Fibroblast of lung (primary cell): Measurements from ENCODE around the gene DOK5. TPM values are rescaled to one million over a fixed set of nuclear protein-coding genes. Genes with fewer than 3 reads are reported as not detected.
A peak's percentile ranks its signal among the peaks of the same experiment; 100 is the strongest.

Experiments used
- DNase-seq, 2 donors: peaks; one replicate each; pipeline versions ENCODE4 v3.0.0 to v3.0.0-alpha.2; 2010; ENCODE audit warnings: low read depth in 2 of 2
- H2AFZ ChIP-seq: 2 replicates; pipeline ENCODE4 v1.5.1; 2012; ENCODE audit warnings: low read length, control low read depth, inconsistent platforms
- H3K27ac ChIP-seq: 2 replicates; pipeline ENCODE4 v1.5.1; 2011; ENCODE audit warnings: low read length, control low read depth; ENCODE audit not compliant: insufficient read depth
- H3K27me3 ChIP-seq: 2 replicates; pipeline ENCODE4 v1.5.1; 2011; ENCODE audit warnings: mild to moderate bottlenecking, low read length; ENCODE audit not compliant: control insufficient read depth, insufficient read depth
- H3K36me3 ChIP-seq: 2 replicates; pipeline ENCODE4 v1.5.1; 2011; ENCODE audit warnings: low read length; ENCODE audit not compliant: control insufficient read depth, insufficient read depth
- H3K4me1 ChIP-seq: 2 replicates; pipeline ENCODE4 v1.5.1; 2011; ENCODE audit warnings: low read length; ENCODE audit not compliant: control insufficient read depth, insufficient read depth; ENCODE audit errors: extremely low read depth
- H3K4me2 ChIP-seq: 2 replicates; pipeline ENCODE4 v1.5.1; 2011; ENCODE audit warnings: low read length, control low read depth; ENCODE audit not compliant: insufficient read depth; ENCODE audit errors: extremely low read depth
- H3K4me3 ChIP-seq, 4 experiments: fragments of 200-600 bp in 1 of 4; sonication (generic) in 1 of 4; replicated peaks in 1 of 4; 2 replicates each; pipeline ENCODE4 v1.5.1; 2011 to 2016; ENCODE audit warnings: low read length in 4 of 4, low read depth in 3 of 4, mild to moderate bottlenecking in 3 of 4, control low read depth in 2 of 4, inconsistent platforms in 1 of 4, mixed read lengths in 1 of 4; ENCODE audit not compliant: insufficient read depth in 1 of 4; ENCODE audit errors: control extremely low read depth in 1 of 4
- H3K79me2 ChIP-seq: 2 replicates; pipeline ENCODE4 v1.5.1; 2012; ENCODE audit warnings: mild to moderate bottlenecking, low read length, inconsistent platforms; ENCODE audit not compliant: control insufficient read depth, insufficient read depth
- H3K9ac ChIP-seq: 2 replicates; pipeline ENCODE4 v1.5.1; 2011; ENCODE audit warnings: mild to moderate bottlenecking, low read length, control low read depth; ENCODE audit not compliant: insufficient read depth
- H3K9me3 ChIP-seq: 2 replicates; pipeline ENCODE4 v1.5.1; 2012; ENCODE audit warnings: low read depth, low read length; ENCODE audit not compliant: control insufficient read depth, insufficient read depth
- H4K20me1 ChIP-seq: 2 replicates; pipeline ENCODE4 v1.5.1; 2011; ENCODE audit warnings: low read length; ENCODE audit not compliant: control insufficient read depth, insufficient read depth; ENCODE audit errors: extremely low read depth
- CTCF ChIP-seq, 2 donors: IDR thresholded peaks in 1 of 2; conservative IDR thresholded peaks in 1 of 2; 1 replicate in 1 of 2; 2 replicates in 1 of 2; pipeline ENCODE4 v1.5.1; 2011 to 2012; ENCODE audit warnings: low read length in 2 of 2, control low read depth in 1 of 2, inconsistent platforms in 1 of 2, low read depth in 1 of 2, mild to moderate bottlenecking in 1 of 2
- EZH2 ChIP-seq: IDR thresholded peaks from 2 replicates; pipeline ENCODE4 v1.5.1; 2012; ENCODE audit warnings: low read length, control low read depth, mild to moderate bottlenecking; ENCODE audit errors: missing control alignments
- polyA plus RNA-seq, 2 donors: library from polyadenylated mRNA; depleted of rRNA in 1 of 2; stranded (reverse) in 1 of 2; unstranded in 1 of 2; fragments of >200 nt; gene quantifications; 2 replicates each; pipeline ENCODE4 v1.2.1, GENCODE V29; 2011 to 2012; ENCODE audit warnings: missing spikeins in 1 of 2
- total RNA-seq: library from RNA; depleted of rRNA; stranded (reverse); fragments of >200 nt; gene quantifications from 2 replicates; pipeline ENCODE4 v1.2.1, GENCODE V29; 2014

The DOK5 gene
- total and polyA plus RNA-seq, 2 donors (not counting 1 experiment from before 2014, with no cell fraction given): 13.5 to 19.2 TPM

- no peak overlapping the region for H2AFZ ChIP-seq
- H3K4me1 ChIP-seq: peaks cover 3% of the 10 kb centered on the region
- no peaks in the 10 kb centered on the region for H3K36me3 ChIP-seq
- H3K4me3 ChIP-seq: no peak overlapping the region
- H3K27ac ChIP-seq: no peak overlapping the region
- peaks cover 3% of the 10 kb centered on the region for H3K79me2 ChIP-seq
- TF ChIP-seq EZH2: no peak
- TF ChIP-seq CTCF (conservative IDR thresholded peaks at IDR 0.05 in 1 of 2, IDR thresholded peaks at IDR 0.05 in 1 of 2; ENCODE audit: low read depth in 1 of 2, low read length in 2 of 2): no peak
- no peaks in the 10 kb centered on the region for H3K9me3 ChIP-seq
- H3K9ac ChIP-seq: no peak overlapping the region
- H3K4me2 ChIP-seq: no peak overlapping the region
- no peaks in the 10 kb centered on the region for H3K27me3 ChIP-seq
- no peaks in the 10 kb centered on the region for H4K20me1 ChIP-seq
- DNase-seq: no peak
Measured at GRCh38 chr20:54473340-54473739, 2.1 kb upstream of the DOK5 start.

- Histone ChIP-seq H3K27ac (no peak overlapping the region), H4K20me1 (no peaks in the 10 kb centered on the region), H3K27me3 (no peaks in the 10 kb centered on the region), H3K9ac (no peak overlapping the region), H3K4me1 (peaks cover 5% of the 10 kb centered on the region), H3K4me3 (no peak overlapping the region), H3K9me3 (no peaks in the 10 kb centered on the region), H2AFZ (no peak overlapping the region), H3K79me2 (peaks cover 6% of the 10 kb centered on the region), H3K36me3 (no peaks in the 10 kb centered on the region), H3K4me2 (no peak overlapping the region)
- DNase-seq: no peak
- no peak for TF ChIP-seq CTCF (conservative IDR thresholded peaks at IDR 0.05 in 1 of 2, IDR thresholded peaks at IDR 0.05 in 1 of 2; ENCODE audit: low read depth in 1 of 2, low read length in 2 of 2)
- TF ChIP-seq EZH2: no peak
Measured at GRCh38 chr20:54474046-54474445, 1.3 kb upstream of the DOK5 start.

- Histone ChIP-seq H3K4me1 (peaks cover 5% of the 10 kb centered on the region), H3K4me2 (peak overlapping the region; percentile 44), H4K20me1 (no peaks in the 10 kb centered on the region), H3K9me3 (no peaks in the 10 kb centered on the region), H3K27me3 (no peaks in the 10 kb centered on the region), H3K4me3 (peak overlapping the region in 1 of 4 experiments; percentile 93), H3K79me2 (peaks cover 10% of the 10 kb centered on the region), H3K9ac (no peak overlapping the region), H3K27ac (no peak overlapping the region), H3K36me3 (no peaks in the 10 kb centered on the region), H2AFZ (peak overlapping the region; percentile 17)
- no peak for TF ChIP-seq CTCF (conservative IDR thresholded peaks at IDR 0.05 in 1 of 2, IDR thresholded peaks at IDR 0.05 in 1 of 2; ENCODE audit: low read depth in 1 of 2, low read length in 2 of 2)
- TF ChIP-seq EZH2: no peak
- DNase-seq: no peak
Measured at GRCh38 chr20:54474866-54475265, 527 bp upstream of the DOK5 start.
